HepG2 (cell line): ENCODE data around the gene BTD. TPM values are rescaled to one million over a fixed set of nuclear protein-coding genes. Genes with fewer than 3 reads are reported as not detected.

ENCODE experiments used
- DR1 ChIP-seq: sonication (generic); formaldehyde crosslinking; IDR thresholded peaks from 2 replicates; pipeline ENCODE4 v1.8.0; 2021; ENCODE audit warnings: mild to moderate bottlenecking, missing genetic modification reagents, inconsistent platforms
- HDAC6 ChIP-seq: fragments of 200-600 bp; sonication (generic); IDR thresholded peaks from 2 replicates; pipeline ENCODE4 v1.7.0; 2017; ENCODE audit warnings: mild to moderate bottlenecking, antibody characterized with exemption, low read length, low read depth
- KLF16 ChIP-seq, 2 experiments: sonication (generic) in 1 of 2; formaldehyde crosslinking in 1 of 2; IDR thresholded peaks; 2 replicates each; pipeline versions ENCODE4 v1.6.1 to v1.8.0; 2016 to 2023; ENCODE audit warnings: missing genetic modification reagents in 2 of 2, missing compliant biosample characterization in 1 of 2
- NFYB ChIP-seq: sonication (generic); formaldehyde crosslinking; IDR thresholded peaks from 2 replicates; pipeline ENCODE4 v1.4.0; 2020; ENCODE audit warnings: missing genetic modification reagents
- POLR2AphosphoS2 ChIP-seq: IDR thresholded peaks from 2 replicates; pipeline ENCODE4 v1.6.1; 2011; ENCODE audit warnings: low read depth, low read length, improper control_type of control experiment
- SAP130 ChIP-seq: IDR thresholded peaks from 2 replicates; pipeline ENCODE4 v1.6.1; 2016; ENCODE audit warnings: low read depth
- SMYD3 ChIP-seq: sonication (generic); formaldehyde crosslinking; IDR thresholded peaks from 2 replicates; pipeline ENCODE4 v1.8.1; 2023; ENCODE audit warnings: mild to moderate bottlenecking, missing genetic modification reagents
- TP53 ChIP-seq: sonication (generic); formaldehyde crosslinking; conservative IDR thresholded peaks from 2 replicates; pipeline ENCODE4 v1.4.0; 2020; ENCODE audit warnings: missing genetic modification reagents
- ZNF274 ChIP-seq: sonication (generic); formaldehyde crosslinking; IDR thresholded peaks from 2 replicates; pipeline ENCODE4 v1.5.1; 2020; ENCODE audit warnings: mild to moderate bottlenecking, missing genetic modification reagents
- ZNF3 ChIP-seq: IDR thresholded peaks from 2 replicates; pipeline ENCODE4 v1.7.0; 2017; ENCODE audit warnings: inconsistent platforms
- ZNF367 ChIP-seq: sonication (generic); formaldehyde crosslinking; IDR thresholded peaks from 2 replicates; pipeline ENCODE4 v1.4.0; 2020; ENCODE audit warnings: missing genetic modification reagents, borderline replicate concordance
- ZNF570 ChIP-seq: sonication (generic); formaldehyde crosslinking; IDR thresholded peaks from 2 replicates; pipeline ENCODE4 v1.4.0; 2020; ENCODE audit warnings: mild to moderate bottlenecking, missing genetic modification reagents, borderline replicate concordance
- ZNF674 ChIP-seq: sonication (generic); formaldehyde crosslinking; IDR thresholded peaks from 2 replicates; pipeline ENCODE4 v1.5.0; 2020; ENCODE audit warnings: low read depth, mild to moderate bottlenecking, missing genetic modification reagents
- ZNF7 ChIP-seq: IDR thresholded peaks from 2 replicates; pipeline ENCODE4 v1.6.1; 2016; ENCODE audit warnings: missing biosample characterization, missing genetic modification reagents
- polyA plus RNA-seq, 8 experiments: library from polyadenylated mRNA; depleted of rRNA in 3 of 8; stranded (reverse) in 7 of 8; unstranded in 1 of 8; fragments of >200 nt; fragmentation: Illumina TruSeq in 4 of 8; extraction: Trizol in 4 of 8; gene quantifications; 2 replicates each; pipeline versions ENCODE4 v1.2.1 to v1.2.3, GENCODE V29; 2011 to 2016; ENCODE audit warnings: low read depth in 4 of 8, missing spikeins in 1 of 8, mixed read lengths in 1 of 8; ENCODE audit not compliant: insufficient read depth in 1 of 8
- total RNA-seq, 5 experiments: library from RNA; depleted of rRNA; stranded (reverse); fragments of >200 nt; fragmentation: Illumina TruSeq; extraction: Trizol; gene quantifications; 2 replicates each; pipeline ENCODE4 v1.2.3, GENCODE V29; 2016; ENCODE audit warnings: low read depth in 1 of 5
- TF ChIP-seq, protein P1 (sequence below): sonication (generic); formaldehyde crosslinking; IDR thresholded peaks from 2 replicates; pipeline ENCODE4 v1.5.0; 2020; ENCODE audit warnings: mild to moderate bottlenecking, low read depth, missing genetic modification reagents, borderline replicate concordance
- TF ChIP-seq, protein P2 (sequence below): IDR thresholded peaks from 2 replicates; pipeline ENCODE4 v1.6.1; 2016; ENCODE audit warnings: missing compliant biosample characterization, missing genetic modification reagents, borderline replicate concordance
- TF ChIP-seq, protein P3 (sequence below): sonication (generic); formaldehyde crosslinking; IDR thresholded peaks from 2 replicates; pipeline ENCODE4 v1.4.0; 2020; ENCODE audit warnings: mild to moderate bottlenecking, missing genetic modification reagents
- TF ChIP-seq, protein P4 (sequence below): sonication (generic); formaldehyde crosslinking; IDR thresholded peaks from 2 replicates; pipeline ENCODE4 v1.5.0; 2020; ENCODE audit warnings: mild to moderate bottlenecking, missing genetic modification reagents, borderline replicate concordance
- TF ChIP-seq, protein P5 (sequence below): IDR thresholded peaks from 2 replicates; pipeline ENCODE4 v1.6.1; 2016; ENCODE audit warnings: missing biosample characterization, missing genetic modification reagents, low read depth
- TF ChIP-seq, protein P6 (sequence below): sonication (generic); formaldehyde crosslinking; IDR thresholded peaks from 2 replicates; pipeline ENCODE4 v1.5.1; 2020; ENCODE audit warnings: missing genetic modification reagents, mild to moderate bottlenecking, borderline replicate concordance

BTD gene
- total and polyA plus RNA-seq, 2 of the 13 experiments (the other 11 are each of a cell fraction or from before 2014, with no cell fraction given), result 15.7 to 35.5 TPM

DNA sequence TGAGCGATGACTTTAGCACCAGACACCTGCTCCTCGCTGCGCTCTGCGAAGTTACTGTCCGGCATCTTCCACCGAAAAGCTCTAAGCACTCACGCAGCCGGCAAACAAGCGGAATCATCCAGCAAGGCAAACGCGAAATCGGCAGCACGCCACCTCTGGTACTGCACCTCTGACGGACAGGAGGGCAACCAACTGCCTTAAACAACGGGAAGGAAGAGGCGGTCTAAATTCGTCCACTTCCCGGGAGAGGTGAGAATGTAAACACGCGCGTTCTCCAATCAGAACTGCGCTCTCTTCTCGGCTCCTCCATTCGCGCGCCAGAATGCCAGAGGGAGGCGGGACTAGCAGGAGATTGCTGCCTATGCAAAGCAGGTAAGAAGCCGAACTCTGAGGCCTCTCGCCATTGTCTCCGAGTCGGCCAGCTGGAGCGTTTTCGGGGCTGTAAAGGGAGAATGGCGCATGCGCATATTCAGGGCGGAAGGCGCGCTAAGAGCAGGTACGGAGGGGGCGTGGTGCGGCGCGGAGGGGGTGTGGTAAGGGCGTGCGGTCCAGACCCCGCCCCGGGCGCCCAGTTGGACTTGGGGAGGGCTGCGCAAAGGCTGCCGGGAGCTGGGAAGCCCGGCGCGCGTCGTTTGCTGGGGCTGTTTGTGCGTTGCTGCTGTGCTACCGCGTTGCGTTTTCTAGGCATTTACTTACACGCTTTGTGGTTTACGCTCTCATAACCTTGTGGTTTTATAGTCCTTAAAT, at the start of gene BTD, which contains the start of gene HACL1 (continued):
- TF ChIP-seq, protein P1, sequence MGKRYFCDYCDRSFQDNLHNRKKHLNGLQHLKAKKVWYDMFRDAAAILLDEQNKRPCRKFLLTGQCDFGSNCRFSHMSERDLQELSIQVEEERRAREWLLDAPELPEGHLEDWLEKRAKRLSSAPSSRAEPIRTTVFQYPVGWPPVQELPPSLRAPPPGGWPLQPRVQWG (CRISPR knock-in tag), result no peak
- TF ChIP-seq ZNF3 (CRISPR knock-in tag) (no peak), ZNF7 (no peak), SAP130 (CRISPR knock-in tag) (peak; percentile 88), SMYD3 (CRISPR knock-in tag) (peak; percentile 56; the same call in 1 of the 2 replicates), POLR2AphosphoS2 (no peak), KLF16 (CRISPR knock-in tag; IDR thresholded peaks at IDR 0.05) (no peak), ZNF674 (CRISPR knock-in tag) (no peak), HDAC6 (no peak), ZNF367 (CRISPR knock-in tag) (no peak), DR1 (CRISPR knock-in tag) (peak; percentile 5; the same call in 1 of the 2 replicates), ZNF570 (CRISPR knock-in tag) (no peak), NFYB (CRISPR knock-in tag) (peak; percentile 98), ZNF274 (CRISPR knock-in tag) (no peak), TP53 (CRISPR knock-in tag) (no peak)
- TF ChIP-seq, protein P2, sequence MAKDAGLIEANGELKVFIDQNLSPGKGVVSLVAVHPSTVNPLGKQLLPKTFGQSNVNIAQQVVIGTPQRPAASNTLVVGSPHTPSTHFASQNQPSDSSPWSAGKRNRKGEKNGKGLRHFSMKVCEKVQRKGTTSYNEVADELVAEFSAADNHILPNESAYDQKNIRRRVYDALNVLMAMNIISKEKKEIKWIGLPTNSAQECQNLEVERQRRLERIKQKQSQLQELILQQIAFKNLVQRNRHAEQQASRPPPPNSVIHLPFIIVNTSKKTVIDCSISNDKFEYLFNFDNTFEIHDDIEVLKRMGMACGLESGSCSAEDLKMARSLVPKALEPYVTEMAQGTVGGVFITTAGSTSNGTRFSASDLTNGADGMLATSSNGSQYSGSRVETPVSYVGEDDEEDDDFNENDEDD (CRISPR knock-in tag), result peak; percentile 80; the same call in 1 of the 2 replicates
- TF ChIP-seq, protein P3, sequence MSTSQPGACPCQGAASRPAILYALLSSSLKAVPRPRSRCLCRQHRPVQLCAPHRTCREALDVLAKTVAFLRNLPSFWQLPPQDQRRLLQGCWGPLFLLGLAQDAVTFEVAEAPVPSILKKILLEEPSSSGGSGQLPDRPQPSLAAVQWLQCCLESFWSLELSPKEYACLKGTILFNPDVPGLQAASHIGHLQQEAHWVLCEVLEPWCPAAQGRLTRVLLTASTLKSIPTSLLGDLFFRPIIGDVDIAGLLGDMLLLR (CRISPR knock-in tag), result peak; percentile 57; the same call in 1 of the 2 replicates
- TF ChIP-seq, protein P4, sequence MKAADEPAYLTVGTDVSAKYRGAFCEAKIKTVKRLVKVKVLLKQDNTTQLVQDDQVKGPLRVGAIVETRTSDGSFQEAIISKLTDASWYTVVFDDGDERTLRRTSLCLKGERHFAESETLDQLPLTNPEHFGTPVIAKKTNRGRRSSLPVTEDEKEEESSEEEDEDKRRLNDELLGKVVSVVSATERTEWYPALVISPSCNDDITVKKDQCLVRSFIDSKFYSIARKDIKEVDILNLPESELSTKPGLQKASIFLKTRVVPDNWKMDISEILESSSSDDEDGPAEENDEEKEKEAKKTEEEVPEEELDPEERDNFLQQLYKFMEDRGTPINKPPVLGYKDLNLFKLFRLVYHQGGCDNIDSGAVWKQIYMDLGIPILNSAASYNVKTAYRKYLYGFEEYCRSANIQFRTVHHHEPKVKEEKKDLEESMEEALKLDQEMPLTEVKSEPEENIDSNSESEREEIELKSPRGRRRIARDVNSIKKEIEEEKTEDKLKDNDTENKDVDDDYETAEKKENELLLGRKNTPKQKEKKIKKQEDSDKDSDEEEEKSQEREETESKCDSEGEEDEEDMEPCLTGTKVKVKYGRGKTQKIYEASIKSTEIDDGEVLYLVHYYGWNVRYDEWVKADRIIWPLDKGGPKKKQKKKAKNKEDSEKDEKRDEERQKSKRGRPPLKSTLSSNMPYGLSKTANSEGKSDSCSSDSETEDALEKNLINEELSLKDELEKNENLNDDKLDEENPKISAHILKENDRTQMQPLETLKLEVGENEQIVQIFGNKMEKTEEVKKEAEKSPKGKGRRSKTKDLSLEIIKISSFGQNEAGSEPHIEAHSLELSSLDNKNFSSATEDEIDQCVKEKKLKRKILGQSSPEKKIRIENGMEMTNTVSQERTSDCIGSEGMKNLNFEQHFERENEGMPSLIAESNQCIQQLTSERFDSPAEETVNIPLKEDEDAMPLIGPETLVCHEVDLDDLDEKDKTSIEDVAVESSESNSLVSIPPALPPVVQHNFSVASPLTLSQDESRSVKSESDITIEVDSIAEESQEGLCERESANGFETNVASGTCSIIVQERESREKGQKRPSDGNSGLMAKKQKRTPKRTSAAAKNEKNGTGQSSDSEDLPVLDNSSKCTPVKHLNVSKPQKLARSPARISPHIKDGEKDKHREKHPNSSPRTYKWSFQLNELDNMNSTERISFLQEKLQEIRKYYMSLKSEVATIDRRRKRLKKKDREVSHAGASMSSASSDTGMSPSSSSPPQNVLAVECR (CRISPR knock-in tag), result peak; percentile 94; the same call in 1 of the 2 replicates
- TF ChIP-seq, protein P5, sequence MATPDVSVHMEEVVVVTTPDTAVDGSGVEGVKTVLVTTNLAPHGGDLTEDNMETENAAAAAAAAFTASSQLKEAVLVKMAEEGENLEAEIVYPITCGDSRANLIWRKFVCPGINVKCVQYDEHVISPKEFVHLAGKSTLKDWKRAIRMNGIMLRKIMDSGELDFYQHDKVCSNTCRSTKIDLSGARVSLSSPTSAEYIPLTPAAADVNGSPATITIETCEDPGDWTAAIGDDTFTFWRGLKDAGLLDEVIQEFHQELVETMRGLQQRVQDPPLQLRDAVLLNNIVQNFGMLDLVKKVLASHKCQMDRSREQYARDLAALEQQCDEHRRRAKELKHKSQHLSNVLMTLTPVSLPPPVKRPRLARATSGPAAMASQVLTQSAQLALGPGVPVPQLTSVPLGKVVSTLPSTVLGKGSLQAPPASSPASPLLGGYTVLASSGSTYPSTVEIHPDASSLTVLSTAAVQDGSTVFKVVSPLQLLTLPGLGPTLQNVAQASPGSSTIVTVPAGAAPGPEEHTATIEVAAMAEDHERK (CRISPR knock-in tag), result 0 out of 2 replicates have a peak, but pooled peaks have one; percentile 26
- TF ChIP-seq, protein P6, sequence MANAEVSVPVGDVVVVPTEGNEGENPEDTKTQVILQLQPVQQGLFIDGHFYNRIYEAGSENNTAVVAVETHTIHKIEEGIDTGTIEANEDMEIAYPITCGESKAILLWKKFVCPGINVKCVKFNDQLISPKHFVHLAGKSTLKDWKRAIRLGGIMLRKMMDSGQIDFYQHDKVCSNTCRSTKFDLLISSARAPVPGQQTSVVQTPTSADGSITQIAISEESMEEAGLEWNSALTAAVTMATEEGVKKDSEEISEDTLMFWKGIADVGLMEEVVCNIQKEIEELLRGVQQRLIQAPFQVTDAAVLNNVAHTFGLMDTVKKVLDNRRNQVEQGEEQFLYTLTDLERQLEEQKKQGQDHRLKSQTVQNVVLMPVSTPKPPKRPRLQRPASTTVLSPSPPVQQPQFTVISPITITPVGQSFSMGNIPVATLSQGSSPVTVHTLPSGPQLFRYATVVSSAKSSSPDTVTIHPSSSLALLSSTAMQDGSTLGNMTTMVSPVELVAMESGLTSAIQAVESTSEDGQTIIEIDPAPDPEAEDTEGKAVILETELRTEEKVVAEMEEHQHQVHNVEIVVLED (CRISPR knock-in tag), result peak; percentile 79; the same call in 1 of the 2 replicates
